HFFc6 (cell line): ENCODE measurements around the gene ARPC4. TPM values are rescaled to one million over a fixed set of nuclear protein-coding genes. Genes with fewer than 3 reads are reported as not detected.

Experiments used
- DNase-seq: peaks from one replicate; pipeline ENCODE4 v3.0.0-alpha.2; 2018
- H3K27ac Mint-ChIP-seq: 2 replicates; pipeline ENCODE4 v1.8.0; 2020; ENCODE audit warnings: mild to moderate bottlenecking, mixed read lengths
- H3K27me3 Mint-ChIP-seq: 2 replicates; pipeline ENCODE4 v1.8.0; 2021; ENCODE audit warnings: mild to moderate bottlenecking, moderate library complexity, mixed read lengths; ENCODE audit not compliant: insufficient read depth
- H3K36me3 Mint-ChIP-seq: 2 replicates; pipeline ENCODE4 v1.8.0; 2021; ENCODE audit warnings: low read depth, mixed read lengths
- H3K4me1 Mint-ChIP-seq: 2 replicates; pipeline ENCODE4 v1.8.0; 2020; ENCODE audit warnings: low read depth, mixed read lengths
- H3K4me3 Mint-ChIP-seq: 2 replicates; pipeline ENCODE4 v1.8.0; 2020; ENCODE audit warnings: mild to moderate bottlenecking, moderate library complexity, mixed read lengths
- H3K9me3 Mint-ChIP-seq: 2 replicates; pipeline ENCODE4 v1.8.0; 2020; ENCODE audit warnings: mild to moderate bottlenecking, mixed read lengths
- CTCF ChIP-seq: fragments of 200-600 bp; sonication (generic); IDR thresholded peaks from 2 replicates; pipeline ENCODE4 v1.5.0; 2021; ENCODE audit warnings: antibody characterized with exemption, mild to moderate bottlenecking
- total RNA-seq, 6 experiments: library from RNA; stranded (reverse); fragmentation: NEBNext Ultra II Directional; extraction: Animal tissue kit (Norgen Biotek cat#: 25700); gene quantifications; 2 replicates in 1 of 6; 3 replicates in 5 of 6; pipeline ENCODE4 v1.2.3, GENCODE V29; 2021

The ARPC4 gene
- total RNA-seq, 6 experiments from 2014 or later = 252 to 303 (median 266) TPM

- Mint-ChIP-seq H3K27ac (no peak overlapping the region), H3K4me1 (peaks cover 36% of the 10 kb centered on the region), H3K27me3 (no peaks in the 10 kb centered on the region; the same call in none of the 2 replicates), H3K9me3 (no peaks in the 10 kb centered on the region), H3K36me3 (peaks cover 22% of the 10 kb centered on the region), H3K4me3 (no peak overlapping the region)
- no peak for TF ChIP-seq CTCF
- DNase-seq = no peak
These were observed 20.1 kb downstream of the ARPC4 start for GRCh38 chr3:9812870-9813483.

GRCh38 chr3:9815986-9816385 lies 23.1 kb downstream of the ARPC4 start:
- no peaks in the 10 kb centered on the region for H3K9me3 Mint-ChIP-seq
- H3K36me3 Mint-ChIP-seq = peaks cover 18% of the 10 kb centered on the region
- TF ChIP-seq CTCF = no peak
- peaks cover 10% of the 10 kb centered on the region for H3K4me1 Mint-ChIP-seq
- no peak for DNase-seq
- no peaks in the 10 kb centered on the region; the same call in none of the 2 replicates for H3K27me3 Mint-ChIP-seq
- no peak overlapping the region for H3K4me3 Mint-ChIP-seq
- H3K27ac Mint-ChIP-seq = no peak overlapping the region

- Mint-ChIP-seq H3K27ac (no peak overlapping the region), H3K9me3 (no peaks in the 10 kb centered on the region)
These were observed 24.6 kb downstream of the ARPC4 start for GRCh38 chr3:9817436-9817835.

GRCh38 chr3:9818666-9819335 lies 25.9 kb downstream of the ARPC4 start:
- no peaks in the 10 kb centered on the region; the same call in 1 of the 2 replicates for H3K27me3 Mint-ChIP-seq
- H3K4me3 Mint-ChIP-seq = no peak overlapping the region
- H3K27ac Mint-ChIP-seq = no peak overlapping the region
- H3K4me1 Mint-ChIP-seq = no peaks in the 10 kb centered on the region
- no peak for DNase-seq
- no peak for TF ChIP-seq CTCF
- H3K9me3 Mint-ChIP-seq = no peaks in the 10 kb centered on the region
- no peaks in the 10 kb centered on the region for H3K36me3 Mint-ChIP-seq

More at GRCh38 chr3:9817436-9817835, 24.6 kb downstream of the ARPC4 start:
- Mint-ChIP-seq H3K36me3 (0 out of 2 replicates have a peak, but pooled peaks cover 9% of the 10 kb centered on the region), H3K4me3 (no peak overlapping the region), H3K27me3 (no peaks in the 10 kb centered on the region; the same call in 1 of the 2 replicates), H3K4me1 (no peaks in the 10 kb centered on the region)
- TF ChIP-seq CTCF = no peak
- DNase-seq = no peak

GRCh38 chr3:9820543-9820942 lies 27.7 kb downstream of the ARPC4 start:
- no peak overlapping the region for H3K4me3 Mint-ChIP-seq
- H3K27me3 Mint-ChIP-seq = no peaks in the 10 kb centered on the region; the same call in 1 of the 2 replicates
- H3K36me3 Mint-ChIP-seq = no peaks in the 10 kb centered on the region
- H3K27ac Mint-ChIP-seq = no peak overlapping the region
- no peaks in the 10 kb centered on the region for H3K4me1 Mint-ChIP-seq
- no peak for DNase-seq
- no peaks in the 10 kb centered on the region for H3K9me3 Mint-ChIP-seq
- no peak for TF ChIP-seq CTCF
